A673 (cell line): ENCODE results near the gene WSB2.

ENCODE experiments used
- CTCF ChIP-seq: fragments of 300-800, 200-600 bp; sonication (generic); conservative IDR thresholded peaks from 2 replicates; pipeline ENCODE4 v1.5.1; 2017; ENCODE audit warnings: low read depth, mild to moderate bottlenecking, antibody characterized with exemption, low read length, moderate library complexity, mixed read lengths
- EZH2 ChIP-seq: fragments of 200-600 bp; sonication (generic); IDR thresholded peaks from 2 replicates; pipeline ENCODE4 v1.6.1; 2017; ENCODE audit warnings: borderline replicate concordance, low read depth, mild to moderate bottlenecking, mixed read lengths, antibody characterized with exemption, low read length; ENCODE audit not compliant: poor library complexity, severe bottlenecking

- TF ChIP-seq CTCF (no peak), EZH2 (no peak)
These were observed 8.5 kb downstream of the WSB2 start for GRCh38 chr12:118052324-118053070.
